K562 (cell line): ENCODE data around the gene FMO1. TPM values are rescaled to one million over a fixed set of nuclear protein-coding genes. Genes with fewer than 3 reads are reported as not detected.
"Not testable (repeated sequence)": the region's sequence is repeated elsewhere in the genome, so short reads cannot be mapped to it uniquely, and the experiment has no call there.

ENCODE experiments used
- ATAC-seq: fragments of 200-7000 bp; cut with Tn5 transposase; 3 replicates; pipeline ENCODE4 v1.9.1; 2020; ENCODE audit warnings: moderate library complexity
- BruUV-seq: library from RNA; stranded (reverse); fragments of 400-500 nt; replicated peaks from 2 replicates; lab custom pipeline; 2021; lab: Mats Ljungman, UMichigan
- CTCF ChIA-PET: fragments of 300-600 bp; formaldehyde crosslinking; extraction: SDS; loops from one replicate; lab custom pipeline; 2021; ENCODE audit warnings: low intra/inter-chr PET ratio; lab: Yijun Ruan, JAX
- POLR2A ChIA-PET: fragments of 300-600, 350-650 bp; sonication (Branson Sonifier 250); formaldehyde crosslinking; extraction: SDS; loops from one replicate; lab custom pipeline; 2021; ENCODE audit warnings: antibody characterized with exemption, inconsistent platforms; lab: Yijun Ruan, JAX
- DNase-seq, 4 experiments: peaks; one replicate each; pipeline versions ENCODE4 v3.0.0 to v3.0.0-alpha.2; 2011 to 2018; ENCODE audit warnings: low spot score in 3 of 4, mixed read lengths in 3 of 4; ENCODE audit errors: extremely low read depth in 1 of 4
- FAIRE-seq: peaks from 2 replicates; lab custom pipeline; 2011; peaks lifted over from hg19 to GRCh38; lab: Jason Lieb, UNC
- H2AFZ ChIP-seq: 2 replicates; pipeline ENCODE4 v1.6.0; 2011; ENCODE audit warnings: low read depth, low read length, control low read depth, inconsistent platforms
- H3K27ac ChIP-seq: fragments of 200-600 bp; 3 replicates; pipeline ENCODE4 v1.8.0; 2011; ENCODE audit warnings: low read depth, mild to moderate bottlenecking, control low read depth, inconsistent platforms, low read length, moderate library complexity, mixed read lengths; ENCODE audit errors: extremely low read depth
- H3K27me3 ChIP-seq, 2 experiments: fragments of 300-600 bp in 1 of 2; 2 replicates in 1 of 2; 3 replicates in 1 of 2; pipeline versions ENCODE4 v1.6.0 to v1.8.0; 2011; ENCODE audit warnings: inconsistent platforms in 2 of 2, low read length in 2 of 2, mild to moderate bottlenecking in 1 of 2, mixed read lengths in 1 of 2, moderate library complexity in 1 of 2; ENCODE audit not compliant: control insufficient read depth in 2 of 2, insufficient read depth in 2 of 2
- H3K36me3 ChIP-seq: fragments of 300-600 bp; 3 replicates; pipeline ENCODE4 v1.8.0; 2011; ENCODE audit warnings: mild to moderate bottlenecking, low read length, inconsistent platforms; ENCODE audit not compliant: control insufficient read depth, insufficient read depth
- H3K4me1 ChIP-seq, 2 experiments: fragments of 200-600 bp in 1 of 2; replicated peaks in 1 of 2; 2 replicates in 1 of 2; 3 replicates in 1 of 2; pipeline versions ENCODE4 v1.5.1 to v1.8.0; 2011; ENCODE audit warnings: inconsistent platforms in 2 of 2, low read length in 2 of 2, mild to moderate bottlenecking in 1 of 2, mixed read lengths in 1 of 2, moderate library complexity in 1 of 2; ENCODE audit not compliant: control insufficient read depth in 2 of 2, insufficient read depth in 2 of 2
- H3K4me2 ChIP-seq: 2 replicates; pipeline ENCODE4 v1.6.1; 2011; ENCODE audit warnings: low read length, control low read depth, inconsistent platforms, mixed read lengths; ENCODE audit not compliant: insufficient read depth
- H3K4me3 ChIP-seq: fragments of 200-600 bp; sonication (generic), shearing (Covaris generic); 2 replicates; pipeline ENCODE4 v1.5.1; 2016; ENCODE audit warnings: control low read depth, inconsistent platforms
- H3K79me2 ChIP-seq: fragments of 200-600 bp; 3 replicates; pipeline ENCODE4 v1.8.0; 2011; ENCODE audit warnings: low read length, inconsistent platforms; ENCODE audit not compliant: control insufficient read depth, insufficient read depth
- H3K9ac ChIP-seq, 2 experiments: 2 replicates each; pipeline versions ENCODE4 v1.6.0 to v1.6.1; 2011; ENCODE audit warnings: low read depth in 2 of 2, low read length in 2 of 2, control low read depth in 1 of 2, inconsistent platforms in 1 of 2, mild to moderate bottlenecking in 1 of 2, mixed read lengths in 1 of 2; ENCODE audit not compliant: insufficient read depth in 1 of 2
- H3K9me1 ChIP-seq: one replicate; pipeline ENCODE4 v1.6.0; 2011; ENCODE audit warnings: inconsistent platforms, mild to moderate bottlenecking, low read length, moderate library complexity; ENCODE audit not compliant: control insufficient read depth, insufficient read depth
- H3K9me3 ChIP-seq: replicated peaks from 2 replicates; pipeline ENCODE4 v1.5.1; 2011; ENCODE audit warnings: low read depth, low read length, inconsistent platforms; ENCODE audit not compliant: control insufficient read depth, insufficient read depth
- H4K20me1 ChIP-seq: replicated peaks from 2 replicates; pipeline ENCODE4 v1.6.1; 2011; ENCODE audit warnings: low read length, inconsistent platforms, mixed read lengths; ENCODE audit not compliant: control insufficient read depth, insufficient read depth
- ATF3 ChIP-seq, 2 experiments: fragments of 450-650 bp in 1 of 2; sonication (generic) in 1 of 2; formaldehyde crosslinking in 1 of 2; IDR thresholded peaks in 1 of 2; conservative IDR thresholded peaks in 1 of 2; 2 replicates each; pipeline versions ENCODE4 v1.6.1 to v1.8.1; 2016 to 2023; ENCODE audit warnings: mild to moderate bottlenecking in 2 of 2, moderate library complexity in 2 of 2, inconsistent platforms in 1 of 2, missing genetic modification reagents in 1 of 2
- SRF ChIP-seq, 2 experiments: fragments of 250-450, 450-650 bp in 1 of 2; sonication (Bioruptor Pico) in 1 of 2; sonication (generic) in 1 of 2; formaldehyde crosslinking; IDR thresholded peaks; 2 replicates each; pipeline versions ENCODE4 v1.5.0 to v1.5.1; 2020 to 2022; ENCODE audit warnings: mild to moderate bottlenecking in 1 of 2, missing genetic modification reagents in 1 of 2
- WGBS: fragments of 100-300 bp; shearing (Covaris generic); methylation state at CpG from one replicate; pipeline ENCODE4 v1.1.6; 2016; ENCODE audit warnings: low coverage, mixed read lengths; ENCODE audit not compliant: insufficient coverage; ENCODE audit errors: missing lambda C conversion rate; 5-methylcytosine and 5-hydroxymethylcytosine counted together
- in situ Hi-C: fragments of 300-500 bp; cut with MboI; formaldehyde crosslinking; loops from 4 replicates; pipeline ENCODE4 v1.15.0; 2018; ENCODE audit warnings: inconsistent platforms, mixed read lengths
- intact Hi-C: fragments of 100-400 bp; cut with micrococcal nuclease; formaldehyde crosslinking; loops from 2 replicates; pipeline ENCODE4 v1.14.2; 2022
- polyA plus RNA-seq, 8 experiments: library from polyadenylated mRNA; depleted of rRNA in 4 of 8; stranded (reverse) in 5 of 8; unstranded in 3 of 8; fragments of >200 nt; fragmentation: Nextera tagmentation in 2 of 8; fragmentation: Illumina TruSeq in 1 of 8; extraction: Ambion mirVana in 2 of 8; extraction: Trizol in 1 of 8; gene quantifications; 2 replicates each; pipeline versions ENCODE4 v1.2.1 to v1.2.3, GENCODE V29; 2011 to 2014; ENCODE audit warnings: inconsistent platforms in 1 of 8, missing spikeins in 1 of 8
- total RNA-seq, 7 experiments: library from RNA; depleted of rRNA in 6 of 7; stranded (reverse); fragments of >200 nt in 6 of 7; fragmentation: Illumina TruSeq in 2 of 7; extraction: Trizol in 2 of 7; gene quantifications; 2 replicates each; pipeline versions ENCODE4 v1.2.1 to v1.2.3, GENCODE V29; 2011 to 2021; ENCODE audit warnings: low replicate concordance in 1 of 7

Gene FMO1
- total and polyA plus RNA-seq, 9 of the 15 experiments (the other 6 are each of a cell fraction or from before 2014, with no cell fraction given), result not detected

- intact Hi-C loops (no loop called here), in situ Hi-C loops (no loop called here)
- Histone ChIP-seq H3K27ac (no peak overlapping the region), H3K4me2 (no peak overlapping the region), H3K4me3 (no peak overlapping the region), H3K27me3 (no peaks in the 10 kb centered on the region), H3K36me3 (no peaks in the 10 kb centered on the region), H4K20me1 (no peaks in the 10 kb centered on the region), H3K9me1 (no peaks in the 10 kb centered on the region), H3K4me1 (no peaks in the 10 kb centered on the region), H3K9me3 (no peaks in the 10 kb centered on the region), H3K79me2 (no peaks in the 10 kb centered on the region), H3K9ac (no peak overlapping the region), H2AFZ (no peak overlapping the region)
- ATAC-seq, result 0 out of 3 replicates have a peak, but pooled peaks have one; percentile 45
- BruUV-seq, result no TSS peak
- 12% methylated on average over 1 of the region's 1 CpG for WGBS
- no peak for DNase-seq
- ChIA-PET POLR2A (no interaction called here), CTCF (no interaction called here)
- TF ChIP-seq SRF (CRISPR knock-in tag; IDR thresholded peaks at IDR 0.05), result peak in 1 of 2 experiments; percentile 89; a peak in 2 of 4 replicates
- TF ChIP-seq ATF3 (IDR thresholded peaks at IDR 0.05), result no peak
- TF ChIP-seq ATF3 (CRISPR knock-in tag; conservative IDR thresholded peaks at IDR 0.05), result no peak
- no peak for FAIRE-seq
Observed at GRCh38 chr1:171233183-171233582, 15.1 kb upstream of the FMO1 start.

- CTCF ChIA-PET, BruUV-seq, POLR2A ChIA-PET, H3K36me3 ChIP-seq, H3K27ac ChIP-seq, intact Hi-C loops, H3K9me3 ChIP-seq, H3K4me2 ChIP-seq, H2AFZ ChIP-seq, H3K4me1 ChIP-seq, DNase-seq, FAIRE-seq, H3K79me2 ChIP-seq, H3K4me3 ChIP-seq, in situ Hi-C loops, H3K9ac ChIP-seq, H3K9me1 ChIP-seq, H4K20me1 ChIP-seq, H3K27me3 ChIP-seq, ATAC-seq: not testable (repeated sequence)
- 2% methylated on average over 4 of the region's 4 CpGs for WGBS
Observed at GRCh38 chr1:171236231-171236630, 12.1 kb upstream of the FMO1 start.
